Measurements from ENCODE around the gene DSCAML1. TPM values are rescaled to one million over a fixed set of nuclear protein-coding genes. Genes with fewer than 3 reads are reported as not detected.

Gene DSCAML1
- polyA plus RNA-seq, 2 donors, result 0.04 TPM

- Histone ChIP-seq H3K4me1 (ENCODE audit: control insufficient read depth in 2 of 2, insufficient read depth in 2 of 2, low read length in 1 of 2) (no peaks in the 10 kb centered on the region), H3K27ac (ENCODE audit: low read depth in 2 of 2, low read length in 1 of 2) (no peak overlapping the region), H3K36me3 (ENCODE audit: control insufficient read depth in 2 of 2, insufficient read depth in 2 of 2, low read length in 1 of 2) (no peaks in the 10 kb centered on the region), H3K4me3 (ENCODE audit: low read depth in 1 of 2, low read length in 2 of 2) (no peak overlapping the region), H3K9me3 (ENCODE audit: control insufficient read depth in 2 of 2, insufficient read depth in 1 of 2, low read depth in 1 of 2, low read length in 1 of 2) (no peaks in the 10 kb centered on the region), H3K27me3 (ENCODE audit: control insufficient read depth in 1 of 2, insufficient read depth in 2 of 2, low read length in 2 of 2) (no peaks in the 10 kb centered on the region)
- 70 to 77% methylated on average over 12 of the region's 12 CpGs for WGBS, 2 donors
Measured at GRCh38 chr11:117546431-117547194, 250.4 kb downstream of the DSCAML1 start.

- H3K9me3 ChIP-seq (ENCODE audit: control insufficient read depth in 2 of 2, insufficient read depth in 1 of 2, low read depth in 1 of 2, low read length in 1 of 2), result no peaks in the 10 kb centered on the region
- H3K4me1 ChIP-seq (ENCODE audit: control insufficient read depth in 2 of 2, insufficient read depth in 2 of 2, low read length in 1 of 2), result no peaks in the 10 kb centered on the region
- 88 to 90% methylated on average over 12 of the region's 12 CpGs for WGBS, 2 donors
- H3K27me3 ChIP-seq (ENCODE audit: control insufficient read depth in 1 of 2, insufficient read depth in 2 of 2, low read length in 2 of 2), result no peaks in the 10 kb centered on the region
- H3K4me3 ChIP-seq (ENCODE audit: low read depth in 1 of 2, low read length in 2 of 2), result no peak overlapping the region
- no peak overlapping the region for H3K27ac ChIP-seq (ENCODE audit: low read depth in 2 of 2, low read length in 1 of 2)
- H3K36me3 ChIP-seq (ENCODE audit: control insufficient read depth in 2 of 2, insufficient read depth in 2 of 2, low read length in 1 of 2), result no peaks in the 10 kb centered on the region
Measured at GRCh38 chr11:117545706-117546105, 251.3 kb downstream of the DSCAML1 start.

DNA sequence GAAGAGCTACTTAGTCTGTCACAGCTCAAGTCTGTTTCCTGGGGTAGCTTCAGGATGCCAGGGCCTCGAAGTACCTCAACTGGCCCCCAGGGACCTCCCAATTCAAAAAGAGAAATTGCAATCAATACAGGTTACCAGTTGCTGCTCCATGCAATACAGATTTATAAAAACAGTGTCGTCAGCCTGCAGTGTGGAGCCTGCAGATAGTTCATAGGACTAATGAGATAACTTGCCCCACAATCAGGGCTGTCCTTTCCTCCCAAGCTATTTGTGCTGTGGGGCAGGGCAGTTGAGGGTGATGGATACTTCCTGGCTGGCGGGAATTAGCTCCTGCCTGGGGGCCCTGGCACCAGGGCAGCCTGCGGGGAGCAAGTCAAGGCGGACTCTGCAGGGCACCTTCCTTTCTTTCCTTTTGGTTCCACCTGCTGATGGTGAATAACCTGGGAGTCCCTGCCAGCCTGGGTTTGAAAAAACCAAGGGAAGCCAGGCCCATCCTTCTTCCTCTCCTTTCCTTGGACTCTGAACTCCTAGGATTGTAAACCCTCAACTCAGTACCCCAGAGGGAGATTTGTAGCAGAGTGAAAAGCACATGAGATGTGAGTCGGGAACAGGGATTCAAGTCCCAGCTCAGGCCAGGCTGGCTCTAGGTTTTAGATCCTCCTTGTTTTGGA lies 252.8 kb downstream of the DSCAML1 start:
- H3K36me3 ChIP-seq (ENCODE audit: control insufficient read depth in 2 of 2, insufficient read depth in 2 of 2, low read length in 1 of 2), result no peaks in the 10 kb centered on the region
- no peak overlapping the region for H3K27ac ChIP-seq (ENCODE audit: low read depth in 2 of 2, low read length in 1 of 2)
- no peaks in the 10 kb centered on the region for H3K9me3 ChIP-seq (ENCODE audit: control insufficient read depth in 2 of 2, insufficient read depth in 1 of 2, low read depth in 1 of 2, low read length in 1 of 2)
- H3K27me3 ChIP-seq (ENCODE audit: control insufficient read depth in 1 of 2, insufficient read depth in 2 of 2, low read length in 2 of 2), result no peaks in the 10 kb centered on the region
- no peak overlapping the region for H3K4me3 ChIP-seq (ENCODE audit: low read depth in 1 of 2, low read length in 2 of 2)
- no peaks in the 10 kb centered on the region for H3K4me1 ChIP-seq (ENCODE audit: control insufficient read depth in 2 of 2, insufficient read depth in 2 of 2, low read length in 1 of 2)
- 71 to 76% methylated on average over 6 of the region's 6 CpGs for WGBS, 2 donors

- Histone ChIP-seq H3K4me3 (ENCODE audit: low read depth in 1 of 2, low read length in 2 of 2) (no peak overlapping the region), H3K27ac (ENCODE audit: low read depth in 2 of 2, low read length in 1 of 2) (no peak overlapping the region), H3K9me3 (ENCODE audit: control insufficient read depth in 2 of 2, insufficient read depth in 1 of 2, low read depth in 1 of 2, low read length in 1 of 2) (no peaks in the 10 kb centered on the region), H3K36me3 (ENCODE audit: control insufficient read depth in 2 of 2, insufficient read depth in 2 of 2, low read length in 1 of 2) (no peaks in the 10 kb centered on the region), H3K4me1 (ENCODE audit: control insufficient read depth in 2 of 2, insufficient read depth in 2 of 2, low read length in 1 of 2) (no peaks in the 10 kb centered on the region), H3K27me3 (ENCODE audit: control insufficient read depth in 1 of 2, insufficient read depth in 2 of 2, low read length in 2 of 2) (no peaks in the 10 kb centered on the region)
- 65 to 77% methylated on average over 2 of the region's 2 CpGs for WGBS, 2 donors
Measured at GRCh38 chr11:117541211-117541610, 255.8 kb downstream of the DSCAML1 start.

GRCh38 chr11:117538263-117539135 lies 258.5 kb downstream of the DSCAML1 start:
- H3K27ac ChIP-seq (ENCODE audit: low read depth in 2 of 2, low read length in 1 of 2), result no peak overlapping the region
- WGBS, 2 donors, result 71 to 73% methylated on average over 13 of the region's 13 CpGs
- no peak overlapping the region for H3K4me3 ChIP-seq (ENCODE audit: low read depth in 1 of 2, low read length in 2 of 2)
- no peaks in the 10 kb centered on the region for H3K9me3 ChIP-seq (ENCODE audit: control insufficient read depth in 2 of 2, insufficient read depth in 1 of 2, low read depth in 1 of 2, low read length in 1 of 2)
- H3K36me3 ChIP-seq (ENCODE audit: control insufficient read depth in 2 of 2, insufficient read depth in 2 of 2, low read length in 1 of 2), result no peaks in the 10 kb centered on the region
- no peaks in the 10 kb centered on the region for H3K4me1 ChIP-seq (ENCODE audit: control insufficient read depth in 2 of 2, insufficient read depth in 2 of 2, low read length in 1 of 2)
- no peaks in the 10 kb centered on the region for H3K27me3 ChIP-seq (ENCODE audit: control insufficient read depth in 1 of 2, insufficient read depth in 2 of 2, low read length in 2 of 2)

DNA sequence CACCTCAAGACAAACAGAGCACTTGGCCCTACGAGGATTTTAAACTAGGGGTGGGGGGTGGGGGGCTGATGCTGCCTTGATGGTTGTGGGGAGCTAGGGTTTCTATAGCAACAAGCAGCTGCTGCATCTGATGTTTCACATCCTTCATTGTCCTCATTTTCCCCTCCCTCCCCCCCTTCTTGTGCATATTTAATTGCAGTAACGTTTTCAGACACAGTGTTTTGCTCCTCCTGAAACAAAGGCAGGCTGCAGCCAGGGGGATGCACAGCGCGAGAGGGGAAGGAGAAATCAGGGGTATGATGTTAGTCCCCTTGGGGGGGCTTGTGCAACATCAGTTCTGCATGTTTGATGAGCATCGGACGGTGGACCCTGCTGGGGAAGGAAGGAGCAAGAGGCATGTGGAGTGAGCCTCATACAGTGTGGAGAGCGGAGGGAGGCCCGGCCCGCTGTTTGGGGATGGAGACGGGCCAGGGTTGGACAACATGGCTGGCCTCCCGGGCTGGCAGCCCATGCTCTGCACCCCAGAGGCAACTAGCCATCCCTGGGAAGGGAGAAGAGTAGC lies 261.1 kb downstream of the DSCAML1 start:
- Histone ChIP-seq H3K36me3 (ENCODE audit: control insufficient read depth in 2 of 2, insufficient read depth in 2 of 2, low read length in 1 of 2) (no peaks in the 10 kb centered on the region), H3K27ac (ENCODE audit: low read depth in 2 of 2, low read length in 1 of 2) (no peak overlapping the region), H3K27me3 (ENCODE audit: control insufficient read depth in 1 of 2, insufficient read depth in 2 of 2, low read length in 2 of 2) (no peaks in the 10 kb centered on the region), H3K4me1 (ENCODE audit: control insufficient read depth in 2 of 2, insufficient read depth in 2 of 2, low read length in 1 of 2) (no peaks in the 10 kb centered on the region), H3K4me3 (ENCODE audit: low read depth in 1 of 2, low read length in 2 of 2) (no peak overlapping the region), H3K9me3 (ENCODE audit: control insufficient read depth in 2 of 2, insufficient read depth in 1 of 2, low read depth in 1 of 2, low read length in 1 of 2) (no peaks in the 10 kb centered on the region)
- WGBS, 2 donors, result 56 to 62% methylated on average over 10 to 11 of the region's 11 CpGs

- H3K27me3 ChIP-seq (ENCODE audit: control insufficient read depth in 1 of 2, insufficient read depth in 2 of 2, low read length in 2 of 2), result no peaks in the 10 kb centered on the region
- H3K4me1 ChIP-seq (ENCODE audit: control insufficient read depth in 2 of 2, insufficient read depth in 2 of 2, low read length in 1 of 2), result no peaks in the 10 kb centered on the region
- no peak overlapping the region for H3K27ac ChIP-seq (ENCODE audit: low read depth in 2 of 2, low read length in 1 of 2)
- 32 to 34% methylated on average over 19 of the region's 19 CpGs for WGBS, 2 donors
- no peaks in the 10 kb centered on the region for H3K36me3 ChIP-seq (ENCODE audit: control insufficient read depth in 2 of 2, insufficient read depth in 2 of 2, low read length in 1 of 2)
- no peak overlapping the region for H3K4me3 ChIP-seq (ENCODE audit: low read depth in 1 of 2, low read length in 2 of 2)
- H3K9me3 ChIP-seq (ENCODE audit: control insufficient read depth in 2 of 2, insufficient read depth in 1 of 2, low read depth in 1 of 2, low read length in 1 of 2), result no peaks in the 10 kb centered on the region
Measured at GRCh38 chr11:117535201-117535849, 261.7 kb downstream of the DSCAML1 start.

DNA sequence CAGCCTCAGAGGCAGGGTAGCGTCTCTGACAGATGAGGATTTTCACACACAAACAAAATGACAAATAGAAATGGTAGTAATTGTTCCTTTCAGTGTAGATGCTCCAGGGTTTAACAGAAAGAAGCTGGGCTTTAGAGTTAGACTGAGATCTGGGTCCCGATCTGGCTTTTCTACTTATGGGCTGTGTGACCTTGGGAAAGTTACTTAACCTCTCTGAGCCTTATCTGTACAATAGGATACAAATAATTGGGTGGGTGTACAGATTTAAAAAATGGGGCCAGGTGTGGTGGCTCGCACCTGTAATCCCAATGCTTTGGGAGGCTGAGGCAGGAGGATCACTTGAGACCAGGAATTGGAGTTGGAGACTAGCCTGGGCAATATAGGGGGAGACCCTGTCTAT lies 264.4 kb downstream of the DSCAML1 start:
- 80 to 90% methylated on average over 3 of the region's 3 CpGs for WGBS, 2 donors
- H3K4me3 ChIP-seq (ENCODE audit: low read depth in 1 of 2, low read length in 2 of 2), result no peak overlapping the region
- H3K27ac ChIP-seq (ENCODE audit: low read depth in 2 of 2, low read length in 1 of 2), result no peak overlapping the region
- H3K36me3 ChIP-seq (ENCODE audit: control insufficient read depth in 2 of 2, insufficient read depth in 2 of 2, low read length in 1 of 2), result no peaks in the 10 kb centered on the region
- no peaks in the 10 kb centered on the region for H3K9me3 ChIP-seq (ENCODE audit: control insufficient read depth in 2 of 2, insufficient read depth in 1 of 2, low read depth in 1 of 2, low read length in 1 of 2)
- no peaks in the 10 kb centered on the region for H3K27me3 ChIP-seq (ENCODE audit: control insufficient read depth in 1 of 2, insufficient read depth in 2 of 2, low read length in 2 of 2)
- H3K4me1 ChIP-seq (ENCODE audit: control insufficient read depth in 2 of 2, insufficient read depth in 2 of 2, low read length in 1 of 2), result no peaks in the 10 kb centered on the region

DNA sequence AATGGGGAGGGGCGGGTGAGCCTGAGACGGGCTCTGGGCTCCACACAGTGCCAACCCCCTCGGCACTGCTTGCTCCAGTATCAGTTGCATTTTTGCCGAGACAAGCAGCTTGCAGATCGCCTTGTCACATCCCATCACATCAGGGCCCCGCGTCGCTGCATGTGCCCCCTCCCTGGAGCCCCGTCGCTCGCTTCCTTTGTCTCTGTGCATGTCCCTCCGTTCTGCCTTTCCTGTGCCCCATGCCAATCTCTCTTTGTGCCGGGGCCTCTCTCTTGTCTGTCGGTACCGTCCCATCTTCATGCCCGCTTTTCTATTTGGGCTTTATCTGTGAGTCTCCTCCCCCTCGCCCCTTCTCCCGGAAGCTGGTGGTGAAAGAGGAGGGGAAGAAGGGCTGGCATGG lies 267.2 kb downstream of the DSCAML1 start:
- Histone ChIP-seq H3K4me3 (ENCODE audit: low read depth in 1 of 2, low read length in 2 of 2) (no peak overlapping the region), H3K9me3 (ENCODE audit: control insufficient read depth in 2 of 2, insufficient read depth in 1 of 2, low read depth in 1 of 2, low read length in 1 of 2) (no peaks in the 10 kb centered on the region), H3K4me1 (ENCODE audit: control insufficient read depth in 2 of 2, insufficient read depth in 2 of 2, low read length in 1 of 2) (no peaks in the 10 kb centered on the region), H3K27me3 (ENCODE audit: control insufficient read depth in 1 of 2, insufficient read depth in 2 of 2, low read length in 2 of 2) (no peaks in the 10 kb centered on the region), H3K36me3 (ENCODE audit: control insufficient read depth in 2 of 2, insufficient read depth in 2 of 2, low read length in 1 of 2) (no peaks in the 10 kb centered on the region), H3K27ac (ENCODE audit: low read depth in 2 of 2, low read length in 1 of 2) (no peak overlapping the region)
- WGBS, 2 donors, result 69 to 70% methylated on average over 18 of the region's 18 CpGs

All from esophagus (tissue), 2 donors.